ENCODE measurements around the gene CLASP1.
"Not testable (repeated sequence)": the region's sequence is repeated elsewhere in the genome, so short reads cannot be mapped to it uniquely, and the experiment has no call there.

CLASP1 gene

GRCh38 chr2:121363632-121364420 is 285.4 kb downstream of the CLASP1 start:
- peak; percentile 36 for DNase-seq

- no peak for DNase-seq
These were observed 286.5 kb downstream of the CLASP1 start for GRCh38 chr2:121362774-121363173.

GRCh38 chr2:121362226-121362625 is 287.0 kb downstream of the CLASP1 start:
- no peak for DNase-seq

DNA sequence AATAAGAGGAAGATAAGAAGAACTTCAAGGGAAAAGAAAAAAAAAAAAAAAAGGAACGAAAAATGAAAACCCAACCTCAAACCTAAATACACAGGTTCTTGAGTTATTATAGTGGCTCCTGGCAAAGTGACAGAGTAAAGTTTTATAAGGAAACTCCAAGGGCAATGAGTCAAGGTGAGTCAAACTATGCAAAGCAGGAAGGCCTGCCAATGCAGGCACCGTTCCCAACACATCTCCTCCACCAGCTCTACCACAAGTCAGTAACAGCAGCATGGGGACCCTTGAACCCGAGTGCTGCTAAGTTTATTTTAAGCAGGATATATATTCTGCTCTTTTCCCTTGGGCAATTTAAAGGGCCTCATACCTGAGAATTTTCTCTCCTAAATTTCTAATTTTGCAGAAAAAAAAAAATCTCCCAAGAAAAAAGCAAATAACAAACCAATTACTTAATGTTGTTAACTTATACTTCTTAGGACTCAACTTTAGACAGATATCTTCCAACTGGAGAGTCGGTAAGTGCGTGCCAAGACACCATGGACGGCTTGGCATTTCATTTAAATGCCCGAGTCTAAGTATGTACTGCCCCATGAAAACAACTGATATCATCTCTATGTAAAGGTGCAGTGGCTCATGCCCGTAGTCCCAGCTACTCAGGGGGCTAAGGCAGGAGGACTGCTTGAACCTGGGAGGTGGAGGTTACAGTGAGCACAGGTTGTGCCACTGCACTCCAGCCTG is 288.5 kb downstream of the CLASP1 start:
- DNase-seq: peak; percentile 78

- no peak for DNase-seq
These were observed 289.3 kb downstream of the CLASP1 start for GRCh38 chr2:121359716-121360565.

DNA sequence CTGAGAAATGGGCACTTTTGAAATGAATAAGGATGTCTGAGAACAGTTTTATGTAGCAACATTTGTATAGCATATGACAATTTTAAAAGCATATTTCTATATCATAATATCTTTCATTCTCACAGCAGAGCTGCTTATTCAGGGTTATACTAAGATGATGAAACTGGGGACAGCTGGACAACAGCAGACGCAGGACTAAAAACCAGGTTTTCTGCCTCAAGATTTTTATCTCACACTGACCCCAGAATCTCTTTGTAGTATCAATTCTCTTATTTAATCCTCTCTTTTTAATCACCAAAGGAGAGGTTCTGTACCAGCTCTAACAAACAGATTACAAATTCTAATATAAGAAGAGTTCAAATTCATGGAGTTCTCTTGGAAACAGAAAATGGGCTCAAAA is 290.1 kb downstream of the CLASP1 start:
- no peak for DNase-seq

- no peak for DNase-seq
These were observed 291.0 kb downstream of the CLASP1 start for GRCh38 chr2:121358291-121358690.

- peak; percentile 42 for DNase-seq
These were observed 293.1 kb downstream of the CLASP1 start for GRCh38 chr2:121356058-121356640.

- DNase-seq: no peak
These were observed 293.8 kb downstream of the CLASP1 start for GRCh38 chr2:121355488-121355887.

DNA sequence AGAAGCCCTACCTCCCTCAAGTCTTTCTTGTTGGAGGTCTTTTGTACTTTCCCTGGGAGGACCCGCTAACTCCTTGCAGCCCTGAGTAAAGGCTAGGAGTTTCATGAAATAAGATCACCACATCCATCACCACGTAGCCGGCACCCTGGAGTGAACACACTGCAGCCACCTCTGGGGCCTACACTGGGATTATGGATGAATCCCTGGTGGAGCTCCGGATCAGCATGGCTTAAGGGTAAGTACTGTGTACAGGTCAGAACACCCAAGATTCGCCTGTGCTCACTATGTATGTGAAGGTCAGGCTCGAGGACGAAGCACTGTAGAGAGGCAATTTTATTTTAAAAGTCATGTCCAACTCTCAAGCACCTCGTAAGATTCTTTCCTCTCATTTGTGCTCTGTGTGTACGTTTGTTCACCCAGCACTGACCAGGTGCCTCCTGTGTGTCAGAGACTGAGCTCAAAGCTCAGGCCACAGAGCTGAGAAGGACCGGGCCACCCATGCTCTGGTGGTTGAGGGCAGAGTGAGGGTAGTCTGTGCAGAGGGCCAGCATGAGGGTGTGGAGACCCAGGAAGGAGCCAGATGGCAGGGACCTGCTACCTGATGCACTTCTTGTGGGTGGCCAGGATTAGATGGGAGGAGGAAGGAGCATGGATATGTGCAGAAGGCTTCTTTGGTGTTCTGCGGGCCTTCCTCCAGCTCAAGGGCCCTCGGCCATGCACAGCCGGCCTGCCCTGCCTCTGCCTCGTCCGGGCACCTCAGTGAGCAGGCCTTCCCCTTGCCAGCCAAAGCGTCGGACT is 297.5 kb downstream of the CLASP1 start:
- DNase-seq: no peak

- no peak for DNase-seq
These were observed 298.4 kb downstream of the CLASP1 start for GRCh38 chr2:121350890-121351289.

- no peak for DNase-seq
These were observed 298.9 kb downstream of the CLASP1 start for GRCh38 chr2:121350402-121350775.

- DNase-seq: no peak
These were observed 299.4 kb downstream of the CLASP1 start for GRCh38 chr2:121349721-121350401.

DNA sequence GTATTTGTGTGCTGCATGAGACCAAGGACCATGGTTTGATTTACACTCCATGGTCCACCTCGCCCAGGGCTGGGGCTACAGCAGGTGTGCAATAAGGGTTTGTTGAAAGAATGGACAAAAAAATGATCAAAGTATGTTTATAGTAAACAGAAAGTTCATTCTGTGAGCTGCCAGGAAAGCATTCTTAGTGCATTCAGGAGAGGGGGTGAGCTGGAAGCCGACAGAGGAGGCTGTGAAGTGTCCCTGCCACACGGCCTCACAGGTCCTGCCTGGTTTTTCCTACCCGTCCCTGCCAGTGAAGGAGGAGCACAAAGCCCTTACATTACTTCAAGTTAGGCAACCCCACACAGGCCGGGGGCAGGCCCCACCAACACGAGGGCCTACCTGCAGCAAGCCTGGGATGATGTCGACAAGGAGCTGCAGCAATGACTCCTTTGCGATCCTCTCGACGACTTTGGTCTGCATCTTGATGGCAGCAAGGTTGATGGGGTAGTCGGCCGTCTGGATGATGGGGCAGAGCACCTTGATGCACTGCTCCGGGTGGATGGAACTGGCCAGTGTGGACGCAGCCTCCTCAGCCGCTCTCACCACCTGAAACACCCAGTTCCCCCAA is 301.0 kb downstream of the CLASP1 start:
- DNase-seq: no peak

- no peak for DNase-seq
These were observed 302.4 kb downstream of the CLASP1 start for GRCh38 chr2:121346859-121347258.

DNA sequence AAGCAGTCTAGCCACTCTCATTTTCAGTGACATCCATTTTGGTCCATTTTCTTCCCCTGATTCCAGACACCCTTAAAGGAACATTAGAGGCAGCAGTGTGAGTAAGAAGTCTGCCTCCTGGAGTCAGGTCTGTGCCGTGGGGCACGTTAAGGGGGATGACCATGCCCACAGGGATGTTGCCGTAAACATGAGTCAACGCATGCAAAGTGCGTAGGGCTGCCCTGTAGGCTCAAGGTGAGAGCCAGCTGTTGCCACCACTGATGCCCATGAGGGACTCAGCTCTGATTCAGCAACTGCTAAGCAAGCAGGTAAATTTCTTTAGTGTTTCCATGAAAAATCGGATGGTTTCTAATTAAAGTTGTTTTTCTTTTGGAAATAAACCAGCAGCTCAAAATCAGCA is 302.9 kb downstream of the CLASP1 start:
- DNase-seq: no peak

DNA sequence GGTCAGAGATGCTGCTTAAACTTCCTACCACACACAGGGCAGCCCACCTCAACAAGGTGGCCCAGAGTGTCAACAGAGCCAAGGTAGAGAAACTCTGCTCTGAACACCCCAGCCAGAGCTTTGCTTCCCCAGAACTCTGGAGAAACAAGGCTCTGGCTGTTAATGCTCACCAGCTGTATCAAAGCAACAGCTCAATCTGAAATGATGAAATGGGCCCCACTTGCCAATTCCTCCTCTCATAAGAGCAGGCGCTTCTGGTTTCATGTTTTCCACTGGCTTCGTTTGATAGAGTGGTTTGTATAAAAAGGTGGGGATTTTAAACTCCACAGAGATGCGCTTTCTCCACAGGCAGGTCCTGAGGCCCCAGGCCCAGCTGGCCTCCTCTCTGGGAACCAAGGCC is 303.4 kb downstream of the CLASP1 start:
- DNase-seq: no peak

- no peak for DNase-seq
These were observed 304.2 kb downstream of the CLASP1 start for GRCh38 chr2:121345101-121345500.

DNA sequence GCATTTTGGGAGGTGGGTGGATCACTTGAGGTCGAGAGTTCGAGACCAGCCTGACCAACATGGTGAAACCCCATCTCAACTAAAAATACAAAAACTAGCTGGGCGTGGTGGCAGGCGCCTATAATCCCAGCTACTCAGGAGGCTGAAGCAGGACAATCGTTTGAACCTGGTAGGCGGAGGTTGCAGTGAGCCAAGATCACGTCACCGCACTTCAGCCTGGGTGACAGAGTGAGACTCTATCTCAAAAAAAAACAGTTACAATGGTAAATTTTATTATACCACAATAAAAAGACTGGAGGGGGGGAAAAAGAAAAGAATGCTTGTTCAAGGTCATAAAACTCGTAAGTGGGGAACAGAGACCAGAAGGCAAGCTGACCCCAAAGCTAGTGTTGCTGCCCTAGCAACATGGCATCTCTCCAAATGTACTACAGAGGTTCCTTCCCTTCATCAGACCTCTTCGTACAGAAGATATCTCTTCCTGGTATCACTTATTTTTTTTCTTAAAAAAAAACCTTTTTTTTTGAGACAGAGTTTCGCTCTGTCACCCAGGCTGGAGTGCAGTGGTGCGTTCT is 305.3 kb downstream of the CLASP1 start:
- not testable (repeated sequence) for DNase-seq

- DNase-seq: no peak
These were observed 306.1 kb downstream of the CLASP1 start for GRCh38 chr2:121343191-121343590.

- no peak for DNase-seq
These were observed 306.5 kb downstream of the CLASP1 start for GRCh38 chr2:121342751-121343150.

Measured in NCI-H226 (cell line).